Calu3 (cell line): ENCODE results near the gene TOB1. TPM values are rescaled to one million over a fixed set of nuclear protein-coding genes. Genes with fewer than 3 reads are reported as not detected.

Source experiments
- BruUV-seq: library from RNA; stranded (reverse); fragments of 400-500 nt; replicated peaks from 2 replicates; lab custom pipeline; 2021; lab: Mats Ljungman, UMichigan
- CTCF ChIA-PET: fragments of 300-600 bp; sonication (Branson Sonifier 250); formaldehyde crosslinking; loops from one replicate; lab custom pipeline; 2022; ENCODE audit warnings: antibody characterized with exemption; lab: Charles Lee
- DNase-seq: peaks from one replicate; pipeline ENCODE4 v3.0.0; 2022
- H3K27ac Mint-ChIP-seq: one replicate; pipeline ENCODE4 v1.8.0; 2022; ENCODE audit warnings: mixed read lengths; ENCODE audit not compliant: unreplicated experiment
- H3K27me3 Mint-ChIP-seq: one replicate; pipeline ENCODE4 v1.8.0; 2022; ENCODE audit warnings: mixed read lengths; ENCODE audit not compliant: unreplicated experiment
- H3K36me3 Mint-ChIP-seq: one replicate; pipeline ENCODE4 v1.8.0; 2022; ENCODE audit warnings: mild to moderate bottlenecking, moderate library complexity, mixed read lengths; ENCODE audit not compliant: insufficient read depth, unreplicated experiment
- H3K4me1 Mint-ChIP-seq: one replicate; pipeline ENCODE4 v1.8.0; 2022; ENCODE audit warnings: mild to moderate bottlenecking, low read depth, mixed read lengths; ENCODE audit not compliant: unreplicated experiment
- H3K4me3 Mint-ChIP-seq: one replicate; pipeline ENCODE4 v1.8.0; 2022; ENCODE audit warnings: mild to moderate bottlenecking, low read depth, moderate library complexity, mixed read lengths; ENCODE audit not compliant: unreplicated experiment
- H3K9me3 Mint-ChIP-seq: one replicate; pipeline ENCODE4 v1.8.0; 2022; ENCODE audit warnings: low read depth, mixed read lengths; ENCODE audit not compliant: unreplicated experiment
- intact Hi-C: fragments of 100-400 bp; cut with micrococcal nuclease; formaldehyde crosslinking; loops from one replicate; pipeline ENCODE4 v1.10.0; 2022; ENCODE audit not compliant: unreplicated experiment
- total RNA-seq: library from RNA; stranded (reverse); gene quantifications from 2 replicates; pipeline ENCODE4 v1.2.3, GENCODE V29; 2022
- TF ChIP-seq, protein P1 (sequence below): fragments of 200-600 bp; IDR thresholded peaks from one replicate; pipeline ENCODE4 v1.8.0; 2022; ENCODE audit warnings: antibody characterized with exemption; ENCODE audit not compliant: unreplicated experiment

TOB1 gene
- total RNA-seq, 1 experiment from 2014 or later = 177 TPM

DNA sequence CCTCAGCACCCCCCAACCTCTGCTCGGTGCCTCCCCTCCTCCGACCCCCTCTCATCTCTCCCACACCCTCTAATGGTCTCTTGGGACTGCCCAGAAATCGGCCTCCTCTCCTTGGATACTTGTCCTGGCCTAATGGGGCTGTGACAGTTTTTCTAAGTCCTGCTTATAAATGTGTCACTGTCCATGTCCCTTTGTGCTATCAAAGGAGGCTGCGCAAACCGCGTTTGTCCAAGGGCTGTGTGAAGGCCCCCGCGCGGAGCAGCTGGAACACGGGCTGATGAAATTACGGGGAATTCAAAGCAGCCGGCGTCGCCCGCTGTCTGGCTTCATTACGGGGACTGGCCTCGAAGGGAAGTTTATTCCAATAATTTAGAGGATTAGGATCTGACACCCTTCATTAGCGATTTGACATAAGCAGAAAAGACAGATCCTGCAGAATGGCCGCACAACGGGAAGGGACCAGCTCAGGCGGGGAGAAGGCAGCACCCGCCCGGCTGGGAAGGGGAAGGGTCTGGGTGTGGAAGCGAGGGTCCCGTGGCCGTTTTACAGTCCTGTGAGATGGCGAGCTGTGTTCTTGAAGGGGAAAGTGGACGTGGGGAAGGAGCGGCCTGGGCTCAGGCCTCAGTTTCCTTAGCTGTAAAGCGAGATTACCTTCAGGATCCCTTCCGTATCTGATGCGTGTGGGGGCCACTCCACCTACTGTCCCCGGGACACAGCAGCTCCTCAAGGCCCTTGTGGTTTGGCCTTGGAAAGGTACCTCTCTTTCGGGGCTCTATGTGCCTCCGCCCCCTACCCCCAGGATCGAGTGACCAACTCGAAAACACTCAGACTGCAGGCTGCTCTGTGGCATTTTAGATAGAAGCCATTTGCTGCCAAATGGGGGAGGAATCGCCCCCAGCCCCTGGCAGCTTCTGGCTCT, 32.4 kb downstream of the TOB1 start:
- CTCF ChIA-PET = interaction anchor here (1.9 kb wide), 1 partner anchor 51 kb away, joined by 6 read pairs; no protein-coding TSS in a partner anchor
- Mint-ChIP-seq H3K27me3 (peaks cover 55% of the 10 kb centered on the region), H3K9me3 (no peaks in the 10 kb centered on the region), H3K4me3 (no peak overlapping the region), H3K36me3 (no peaks in the 10 kb centered on the region), H3K4me1 (no peaks in the 10 kb centered on the region), H3K27ac (no peak overlapping the region)
- TF ChIP-seq, protein P1, sequence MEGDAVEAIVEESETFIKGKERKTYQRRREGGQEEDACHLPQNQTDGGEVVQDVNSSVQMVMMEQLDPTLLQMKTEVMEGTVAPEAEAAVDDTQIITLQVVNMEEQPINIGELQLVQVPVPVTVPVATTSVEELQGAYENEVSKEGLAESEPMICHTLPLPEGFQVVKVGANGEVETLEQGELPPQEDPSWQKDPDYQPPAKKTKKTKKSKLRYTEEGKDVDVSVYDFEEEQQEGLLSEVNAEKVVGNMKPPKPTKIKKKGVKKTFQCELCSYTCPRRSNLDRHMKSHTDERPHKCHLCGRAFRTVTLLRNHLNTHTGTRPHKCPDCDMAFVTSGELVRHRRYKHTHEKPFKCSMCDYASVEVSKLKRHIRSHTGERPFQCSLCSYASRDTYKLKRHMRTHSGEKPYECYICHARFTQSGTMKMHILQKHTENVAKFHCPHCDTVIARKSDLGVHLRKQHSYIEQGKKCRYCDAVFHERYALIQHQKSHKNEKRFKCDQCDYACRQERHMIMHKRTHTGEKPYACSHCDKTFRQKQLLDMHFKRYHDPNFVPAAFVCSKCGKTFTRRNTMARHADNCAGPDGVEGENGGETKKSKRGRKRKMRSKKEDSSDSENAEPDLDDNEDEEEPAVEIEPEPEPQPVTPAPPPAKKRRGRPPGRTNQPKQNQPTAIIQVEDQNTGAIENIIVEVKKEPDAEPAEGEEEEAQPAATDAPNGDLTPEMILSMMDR = no peak
- DNase-seq = no peak
- intact Hi-C loops = no loop called here
- no TSS peak for BruUV-seq

DNA sequence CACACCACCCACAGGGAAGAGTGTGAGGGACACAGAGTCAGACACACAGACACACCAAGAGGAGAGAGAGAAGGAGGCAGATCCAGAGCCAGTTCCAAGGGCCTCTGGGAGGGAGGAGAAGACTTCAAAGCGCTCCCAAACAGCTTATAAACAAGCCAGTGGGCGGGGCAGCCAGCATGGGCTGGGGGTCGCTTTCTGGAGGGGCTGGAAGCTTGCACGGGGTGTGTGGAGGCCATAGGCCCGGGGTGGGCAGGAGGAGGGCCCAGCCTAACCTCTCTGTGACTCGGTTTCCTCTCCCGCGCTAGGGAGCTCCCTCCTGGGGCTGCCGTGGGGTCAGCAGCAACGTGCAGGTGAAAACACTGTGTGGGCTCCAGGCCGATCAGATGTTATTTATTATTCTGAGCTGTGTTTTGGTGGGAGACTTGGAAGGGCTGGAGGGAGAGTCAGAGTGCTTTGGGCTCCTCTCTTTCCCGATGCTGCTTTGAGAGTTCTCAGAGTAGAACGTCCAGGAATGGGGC, 33.2 kb downstream of the TOB1 start:
- intact Hi-C loops = no loop called here
- H3K9me3 Mint-ChIP-seq = no peaks in the 10 kb centered on the region
- H3K4me3 Mint-ChIP-seq = no peak overlapping the region
- no peak for DNase-seq
- TF ChIP-seq, protein P1 = no peak
- BruUV-seq = no TSS peak
- H3K27me3 Mint-ChIP-seq = peaks cover 60% of the 10 kb centered on the region
- H3K27ac Mint-ChIP-seq = no peak overlapping the region
- CTCF ChIA-PET = no interaction called here
- no peaks in the 10 kb centered on the region for H3K4me1 Mint-ChIP-seq
- H3K36me3 Mint-ChIP-seq = no peaks in the 10 kb centered on the region

DNA sequence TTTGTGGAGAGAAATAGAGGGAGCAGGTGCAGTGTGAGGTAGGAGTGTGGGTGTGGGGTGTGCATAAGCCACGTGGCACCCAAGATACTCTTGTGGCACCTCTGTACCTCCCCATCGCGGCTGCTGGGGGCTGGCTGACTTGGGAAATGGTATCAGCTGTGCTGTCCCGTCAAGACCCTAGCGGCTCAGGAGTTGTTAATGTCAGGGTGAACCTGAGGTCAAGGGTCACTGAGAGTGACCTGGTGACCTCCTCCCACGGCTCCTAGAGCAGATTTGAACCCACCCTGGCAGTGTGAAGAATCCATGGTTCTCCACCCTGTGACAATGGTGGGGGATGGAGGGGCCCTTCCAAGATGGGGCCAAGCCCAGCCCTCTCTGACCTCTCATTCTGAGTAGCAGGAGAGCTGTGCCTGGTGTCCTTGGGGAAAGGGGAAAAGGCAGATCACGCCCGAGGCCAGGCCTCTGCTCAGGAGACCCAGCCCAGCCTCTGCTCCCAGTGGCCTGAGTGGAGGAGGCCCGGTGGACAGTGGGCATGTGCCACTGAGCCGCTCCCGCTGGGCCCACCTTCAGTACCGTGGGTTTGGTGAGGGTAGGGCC, 33.8 kb downstream of the TOB1 start:
- no peak for DNase-seq
- BruUV-seq = no TSS peak
- intact Hi-C loops = no loop called here
- H3K4me1 Mint-ChIP-seq = no peaks in the 10 kb centered on the region
- H3K27me3 Mint-ChIP-seq = peaks cover 58% of the 10 kb centered on the region
- TF ChIP-seq, protein P1 = no peak
- no peak overlapping the region for H3K27ac Mint-ChIP-seq
- CTCF ChIA-PET = interaction anchor here (0.7 kb wide), 1 partner anchor 12 kb away, joined by 4 read pairs; no protein-coding TSS in a partner anchor
- no peaks in the 10 kb centered on the region for H3K36me3 Mint-ChIP-seq
- H3K9me3 Mint-ChIP-seq = no peaks in the 10 kb centered on the region
- no peak overlapping the region for H3K4me3 Mint-ChIP-seq

DNA sequence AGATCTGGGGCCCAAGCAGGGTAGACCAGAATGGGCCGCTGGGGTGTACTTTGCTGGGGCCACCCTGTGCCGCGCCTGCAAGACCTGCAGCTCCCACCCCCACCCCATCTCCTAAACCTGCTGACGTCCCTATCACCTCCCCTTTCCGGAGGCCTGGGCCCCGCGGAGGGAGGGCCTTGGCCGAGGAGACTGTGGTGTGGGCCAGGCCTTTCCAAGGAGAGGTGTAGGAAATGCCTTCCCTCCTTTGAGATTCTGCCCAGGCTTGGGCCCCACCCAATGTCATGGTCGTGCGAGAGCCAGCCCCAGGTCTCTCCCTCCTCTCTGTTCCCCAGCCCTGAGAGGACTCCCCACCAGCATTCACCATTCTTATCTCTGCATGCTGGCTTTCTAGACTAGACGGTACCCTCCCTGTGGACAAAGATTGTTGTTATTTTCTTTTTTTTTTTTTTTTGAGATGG, 34.7 kb downstream of the TOB1 start:
- no peaks in the 10 kb centered on the region for H3K9me3 Mint-ChIP-seq
- TF ChIP-seq, protein P1 = no peak
- H3K4me1 Mint-ChIP-seq = no peaks in the 10 kb centered on the region
- CTCF ChIA-PET = interaction anchor here (0.7 kb wide), 1 partner anchor 13 kb away, joined by 4 read pairs; no protein-coding TSS in a partner anchor
- no peak overlapping the region for H3K27ac Mint-ChIP-seq
- intact Hi-C loops = no loop called here
- no peaks in the 10 kb centered on the region for H3K36me3 Mint-ChIP-seq
- no TSS peak for BruUV-seq
- peaks cover 49% of the 10 kb centered on the region for H3K27me3 Mint-ChIP-seq
- H3K4me3 Mint-ChIP-seq = no peak overlapping the region
- no peak for DNase-seq
